Measurements from ENCODE around the gene PDXP.
"Not testable (repeated sequence)": the region's sequence is repeated elsewhere in the genome, so short reads cannot be mapped to it uniquely, and the experiment has no call there.

PDXP gene

GRCh38 chr22:37650463-37651136 is 7.9 kb upstream of the PDXP start:
- DNase-seq: no peak

GRCh38 chr22:37654563-37655251 is 3.8 kb upstream of the PDXP start:
- DNase-seq: no peak

DNA sequence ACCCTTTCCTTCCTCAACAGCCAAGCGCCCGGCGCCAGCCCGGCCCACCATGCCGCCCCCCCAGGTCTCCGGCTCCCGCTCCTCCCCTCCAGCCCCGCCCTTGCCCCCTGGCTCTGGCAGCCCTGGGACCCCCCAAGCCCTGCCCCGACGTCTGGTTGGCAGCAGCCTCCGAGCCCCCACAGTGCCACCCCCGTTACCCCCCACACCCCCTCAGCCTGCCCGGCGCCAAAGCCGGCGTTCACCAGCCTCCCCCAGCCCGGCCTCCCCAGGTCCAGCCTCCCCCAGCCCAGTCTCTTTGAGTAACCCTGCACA is 3.3 kb upstream of the PDXP start:
- no peak for DNase-seq

DNA sequence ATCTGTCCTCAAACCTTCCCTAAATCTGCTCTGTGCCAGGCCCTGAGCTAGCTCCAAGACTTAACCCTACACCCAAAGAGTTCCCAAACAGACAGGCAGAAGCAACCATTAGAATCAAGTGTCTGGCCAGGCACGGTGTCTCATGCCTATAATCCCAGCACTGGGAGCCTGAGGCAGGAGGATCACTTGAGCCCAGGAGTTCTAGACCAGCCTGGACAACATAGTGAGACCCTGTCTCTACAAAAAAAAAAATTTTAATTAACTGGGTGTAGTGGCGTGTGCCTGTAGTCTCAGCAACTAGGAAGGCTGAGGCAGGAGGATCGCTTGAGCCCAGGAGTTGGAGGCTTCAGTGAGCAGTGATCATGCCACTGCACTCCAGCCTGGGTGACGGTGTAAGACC is 1.9 kb upstream of the PDXP start:
- DNase-seq: not testable (repeated sequence)

DNA sequence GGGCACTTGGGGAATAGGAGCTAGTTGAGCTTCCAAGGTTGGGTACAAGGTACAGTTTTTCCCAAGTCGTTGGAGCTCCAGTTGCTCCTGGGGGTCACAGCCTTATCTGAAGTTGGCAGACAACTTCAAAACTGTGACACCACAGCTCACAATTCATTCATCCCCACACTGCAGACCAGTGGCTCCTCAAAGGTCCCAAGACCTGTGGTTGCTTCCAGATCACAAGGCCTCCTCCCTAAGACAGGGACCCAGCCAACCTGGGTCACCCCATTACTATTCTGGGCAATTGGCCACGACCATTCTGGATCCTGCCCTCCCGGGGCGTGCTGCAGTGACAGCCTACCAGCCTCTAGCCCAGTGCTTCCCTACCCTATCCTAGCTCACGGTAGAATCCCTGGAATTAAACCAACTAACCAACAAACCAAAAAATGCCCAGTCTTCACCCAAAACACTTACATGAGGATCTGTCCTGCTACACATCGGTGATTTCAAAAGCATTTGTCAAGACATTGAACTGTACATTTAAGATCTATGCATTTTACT is 862 bp upstream of the PDXP start:
- no peak for DNase-seq

- DNase-seq: no peak
Measured at GRCh38 chr22:37659066-37659896, 758 bp downstream of the PDXP start.

DNA sequence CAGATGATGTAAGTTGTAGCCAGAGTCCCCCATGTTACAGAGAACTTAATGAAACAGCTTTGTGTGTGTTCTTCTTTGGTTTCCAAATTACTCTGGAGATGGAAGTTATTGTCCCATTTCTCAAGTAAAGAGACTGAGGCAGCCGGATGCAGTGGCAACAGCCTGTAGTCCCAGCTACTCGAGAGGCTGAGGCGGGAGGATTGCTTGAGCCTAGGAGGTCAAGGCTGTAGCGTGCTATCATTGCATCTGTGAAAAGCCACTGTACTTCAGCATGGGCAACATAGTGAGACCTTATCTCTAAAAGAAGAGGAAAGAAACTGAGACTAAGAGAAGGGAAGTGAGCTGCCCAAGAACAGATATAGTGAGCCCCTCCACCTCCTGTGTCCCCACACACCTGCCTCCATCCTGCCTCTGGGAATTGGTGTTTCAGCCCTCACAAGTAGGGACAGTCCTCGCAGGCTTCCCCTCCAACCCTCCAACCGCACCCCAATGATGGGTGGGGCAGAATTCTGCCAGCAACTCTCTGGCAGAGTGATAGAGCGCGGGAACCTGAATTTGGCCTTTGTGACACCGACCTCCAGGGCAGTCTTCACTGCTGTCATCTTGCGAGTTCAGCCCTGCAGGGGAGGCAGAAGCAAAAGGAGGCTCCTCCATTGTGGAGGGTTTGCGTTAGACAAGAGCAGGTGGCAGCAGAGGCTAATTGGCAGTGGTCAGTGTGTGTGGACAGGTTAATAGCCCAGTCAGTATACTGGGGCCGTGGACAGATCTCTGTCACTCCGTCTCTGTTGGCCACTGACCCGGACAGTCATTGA is 1.6 kb downstream of the PDXP start:
- no peak for DNase-seq

DNA sequence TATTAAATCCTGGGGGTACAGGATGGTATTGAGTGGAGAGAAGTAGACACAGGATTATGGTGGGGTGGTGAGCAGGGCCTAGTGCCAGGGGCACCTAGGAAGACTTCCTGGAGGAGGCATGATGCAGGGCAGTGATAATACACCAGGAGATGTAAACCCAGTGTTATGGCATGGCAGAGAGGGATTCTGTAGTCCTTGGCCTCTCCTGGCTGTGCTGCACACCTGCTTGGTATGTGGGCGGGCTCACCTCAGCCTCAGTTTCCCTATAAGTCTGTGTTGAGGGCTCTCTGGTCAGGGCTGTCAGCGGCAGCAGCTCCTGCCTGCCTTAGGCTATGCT is 2.2 kb downstream of the PDXP start:
- no peak for DNase-seq

- no peak for DNase-seq
Measured at GRCh38 chr22:37661160-37661924, 2.8 kb downstream of the PDXP start.

- DNase-seq: no peak
Measured at GRCh38 chr22:37662039-37662438, 3.5 kb downstream of the PDXP start.

DNA sequence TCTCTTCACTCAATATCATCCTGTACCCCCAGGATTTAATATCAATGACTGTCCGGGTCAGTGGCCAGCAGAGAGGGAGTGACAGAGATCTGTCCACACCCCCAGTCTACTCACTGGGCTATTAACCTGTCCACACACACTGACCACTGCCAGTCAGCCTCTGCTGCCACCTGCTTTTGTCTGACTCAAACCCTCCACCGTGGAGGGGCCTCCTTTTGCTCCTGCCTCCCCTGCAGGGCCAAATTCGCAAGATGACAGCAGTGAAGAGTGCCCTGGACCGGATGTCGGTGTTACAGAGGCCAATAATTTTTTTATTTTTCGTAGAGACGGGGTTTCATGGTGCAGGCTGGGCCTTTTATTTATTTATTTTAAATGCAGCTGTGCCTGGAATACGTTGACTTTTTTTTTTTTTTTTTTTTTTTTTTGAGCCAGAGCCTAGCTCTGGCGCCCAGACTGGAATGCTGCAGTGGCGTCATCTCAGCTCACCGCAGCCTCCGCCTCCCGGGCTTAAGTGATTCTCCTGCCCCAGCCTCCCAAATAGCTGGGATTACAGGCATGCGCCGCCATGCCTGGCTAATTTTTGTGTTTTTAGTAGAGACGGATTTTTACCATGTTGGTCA is 5.1 kb downstream of the PDXP start:
- no peak for DNase-seq

DNA sequence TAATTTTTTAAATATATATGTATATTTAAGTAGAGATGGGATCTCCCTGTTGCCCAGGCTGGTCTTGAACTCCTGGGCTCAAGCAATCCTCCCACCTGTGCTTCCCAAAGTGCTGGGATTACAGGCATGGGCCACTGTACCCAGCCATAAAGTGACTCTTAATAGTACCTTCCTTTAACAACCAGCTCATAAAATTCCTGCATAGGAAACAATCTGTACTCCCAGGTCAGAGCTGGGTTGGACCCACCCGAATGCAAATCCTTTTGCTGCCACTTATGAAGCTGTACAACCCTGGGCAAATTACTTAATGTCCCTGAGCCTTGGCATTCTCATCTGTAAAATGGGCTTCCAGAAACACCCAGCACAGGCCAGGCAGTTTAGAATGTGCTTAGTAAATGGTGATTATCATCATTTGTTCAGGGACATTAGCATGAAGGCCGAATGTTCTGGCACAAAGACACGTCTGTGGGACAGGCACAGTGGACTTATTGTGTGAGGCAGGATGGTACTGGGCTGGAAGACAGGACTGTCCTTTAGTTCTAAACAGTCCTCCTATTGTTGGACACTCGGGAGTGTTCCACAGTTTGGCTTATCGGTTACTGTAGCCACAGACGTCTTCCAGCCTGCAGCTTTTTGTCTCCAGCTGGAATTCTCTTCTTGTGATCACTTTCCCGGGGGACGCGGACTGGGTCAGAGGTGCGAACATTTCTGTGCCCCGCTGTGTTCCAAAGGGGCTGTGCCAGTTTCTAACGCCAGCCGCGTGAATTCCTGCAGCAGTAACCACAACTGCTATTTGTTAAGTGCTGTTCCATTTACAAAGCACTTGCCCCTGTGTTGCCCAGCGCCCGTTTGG is 6.0 kb downstream of the PDXP start:
- DNase-seq: no peak

- no peak for DNase-seq
Measured at GRCh38 chr22:37665487-37665886, 7.0 kb downstream of the PDXP start.

- no peak for DNase-seq
Measured at GRCh38 chr22:37669586-37669985, 11.1 kb downstream of the PDXP start.

- DNase-seq: peak; percentile 32
Measured at GRCh38 chr22:37672206-37672919, 13.8 kb downstream of the PDXP start.

GRCh38 chr22:37672920-37673455 is 14.5 kb downstream of the PDXP start:
- no peak for DNase-seq

DNA sequence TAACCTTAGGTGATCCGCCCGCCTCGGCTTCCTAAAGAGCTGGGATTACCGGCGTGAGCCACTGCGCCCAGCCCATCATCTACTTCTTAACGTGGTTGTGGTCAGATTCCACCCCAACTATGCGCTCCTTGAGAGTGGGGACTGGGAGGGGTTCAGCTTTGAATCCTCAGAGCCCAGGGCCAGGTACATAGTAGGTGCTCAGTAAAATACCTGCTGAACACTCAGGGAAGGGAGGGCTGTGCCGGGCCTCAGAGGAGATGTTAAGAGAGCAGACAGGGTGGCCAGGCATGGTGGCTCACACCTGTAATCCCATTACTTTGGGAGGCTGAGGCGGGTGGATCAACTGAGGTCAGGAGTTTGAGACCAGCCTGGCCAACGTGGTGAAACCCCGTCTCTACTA is 15.7 kb downstream of the PDXP start:
- no peak for DNase-seq

DNA sequence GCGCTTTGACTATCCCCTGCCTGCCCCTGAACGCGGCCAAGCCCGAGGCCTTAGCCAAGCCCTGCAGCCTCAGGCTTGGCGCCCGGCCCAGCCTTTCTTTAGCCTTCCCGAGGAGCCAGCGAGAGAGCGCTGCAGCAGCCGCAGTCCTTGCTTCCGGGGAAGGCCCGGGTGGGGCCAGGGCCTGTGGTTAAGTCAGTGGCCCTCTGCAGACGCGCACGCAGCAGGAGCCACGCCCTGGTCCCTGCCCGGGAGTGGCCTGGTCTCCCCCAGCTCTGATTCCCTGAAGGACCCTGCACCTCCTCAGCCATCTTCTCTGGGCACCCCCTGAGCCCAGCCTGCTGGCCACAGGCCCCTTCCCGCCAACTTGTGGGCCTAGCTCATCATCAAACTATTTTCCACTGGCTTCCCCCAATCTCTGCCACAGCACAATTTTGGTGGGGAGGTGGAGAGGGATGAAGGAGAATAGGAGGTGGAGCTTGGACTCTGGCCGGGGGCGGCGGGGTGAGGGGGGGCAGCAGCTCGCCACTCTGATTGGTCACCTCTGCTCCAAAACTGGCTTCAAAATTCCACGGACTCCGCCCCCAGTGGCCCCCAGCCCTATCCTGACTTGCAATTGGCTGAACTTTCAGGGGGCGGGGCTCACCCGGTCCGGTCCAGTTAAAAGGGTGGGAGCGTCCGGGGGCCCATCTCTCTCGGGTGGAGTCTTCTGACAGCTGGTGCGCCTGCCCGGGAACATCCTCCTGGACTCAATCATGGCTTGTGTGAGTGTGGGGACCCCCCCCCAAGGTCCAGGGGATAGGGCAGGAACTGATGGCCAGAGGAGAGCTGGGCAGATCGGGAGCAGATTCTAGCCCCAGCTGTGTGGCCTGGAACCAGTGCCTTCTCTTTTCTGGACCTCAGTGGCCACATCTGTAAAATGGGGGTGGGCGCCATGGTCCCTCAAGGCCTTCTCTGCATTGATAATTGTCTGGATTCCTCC is 16.7 kb downstream of the PDXP start, which contains the start of gene LGALS1:
LGALS1 (plus strand) TSS at position 686 of the 979 bp plus-strand sequence; CDS start at position 753, 67 bp downstream.
- peak; percentile 53 for DNase-seq

Measured in T-helper 9 cell (primary cell).